ENCODE measurements around the gene AFM. TPM values are rescaled to one million over a fixed set of nuclear protein-coding genes. Genes with fewer than 3 reads are reported as not detected.
A peak's percentile ranks its signal among the peaks of the same experiment; 100 is the strongest.

Gene AFM
- total RNA-seq, 4 donors from 2014 or later = 0.29 to 0.55 TPM; not detected in 2

GRCh38 chr4:73442275-73442674 is 39.3 kb upstream of the AFM start:
- DNase-seq = no peak
- Histone ChIP-seq H3K36me3 (no peaks in the 10 kb centered on the region), H3K9me3 (no peaks in the 10 kb centered on the region), H3K4me1 (no peaks in the 10 kb centered on the region), H3K27ac (no peak overlapping the region), H3K4me3 (no peak overlapping the region), H3K27me3 (no peaks in the 10 kb centered on the region)
- TF ChIP-seq POLR2A (IDR thresholded peaks at IDR 0.05) (no peak), CTCF (IDR thresholded peaks at IDR 0.05 in 4 of 5, conservative IDR thresholded peaks at IDR 0.05 in 1 of 5) (no peak)
- intact Hi-C loops (cut with DNase I; ENCODE audit: low total_unique reads) = no loop called here
- no peak for ATAC-seq
- in situ Hi-C loops (cut with MboI; ENCODE audit: low sequenced_read_pairs in 4 of 4) = no loop called here

GRCh38 chr4:73443224-73443623 is 38.3 kb upstream of the AFM start:
- TF ChIP-seq CTCF (IDR thresholded peaks at IDR 0.05 in 4 of 5, conservative IDR thresholded peaks at IDR 0.05 in 1 of 5) = no peak
- TF ChIP-seq POLR2A (IDR thresholded peaks at IDR 0.05) = no peak
- Histone ChIP-seq H3K9me3 (no peaks in the 10 kb centered on the region), H3K27me3 (no peaks in the 10 kb centered on the region), H3K36me3 (no peaks in the 10 kb centered on the region), H3K27ac (no peak overlapping the region), H3K4me3 (no peak overlapping the region), H3K4me1 (no peaks in the 10 kb centered on the region)
- intact Hi-C loops (cut with DNase I; ENCODE audit: low total_unique reads) (no loop called here), in situ Hi-C loops (cut with MboI; ENCODE audit: low sequenced_read_pairs in 4 of 4) (no loop called here)
- DNase-seq = no peak
- ATAC-seq = no peak

- DNase-seq (no peak), ATAC-seq (no peak)
- no peaks in the 10 kb centered on the region for H3K9me3 ChIP-seq
- no peak overlapping the region for H3K4me3 ChIP-seq
- no peaks in the 10 kb centered on the region for H3K27me3 ChIP-seq
- intact Hi-C loops (cut with DNase I; ENCODE audit: low total_unique reads) (no loop called here), in situ Hi-C loops (cut with MboI; ENCODE audit: low sequenced_read_pairs in 4 of 4) (no loop called here)
- no peaks in the 10 kb centered on the region for H3K4me1 ChIP-seq
- TF ChIP-seq POLR2A (IDR thresholded peaks at IDR 0.05) (no peak), CTCF (IDR thresholded peaks at IDR 0.05 in 4 of 5, conservative IDR thresholded peaks at IDR 0.05 in 1 of 5) (no peak)
- no peak overlapping the region for H3K27ac ChIP-seq
- no peaks in the 10 kb centered on the region for H3K36me3 ChIP-seq
Measured at GRCh38 chr4:73445383-73446335, 35.9 kb upstream of the AFM start.

- in situ Hi-C loops (cut with MboI; ENCODE audit: low sequenced_read_pairs in 4 of 4) = no loop called here
- H3K4me3 ChIP-seq = no peak overlapping the region
- no peak overlapping the region for H3K27ac ChIP-seq
- H3K27me3 ChIP-seq = no peaks in the 10 kb centered on the region
- no peak for ATAC-seq
- H3K9me3 ChIP-seq = no peaks in the 10 kb centered on the region
- no peak for DNase-seq
- no peak for TF ChIP-seq POLR2A (IDR thresholded peaks at IDR 0.05)
- TF ChIP-seq CTCF (IDR thresholded peaks at IDR 0.05 in 4 of 5, conservative IDR thresholded peaks at IDR 0.05 in 1 of 5) = peak in 4 of 5 experiments; percentile 8 to 46 (median 20)
- no peaks in the 10 kb centered on the region for H3K36me3 ChIP-seq
- intact Hi-C loops (cut with DNase I; ENCODE audit: low total_unique reads) = no loop called here
- H3K4me1 ChIP-seq = no peaks in the 10 kb centered on the region
Measured at GRCh38 chr4:73446336-73446938, 35.1 kb upstream of the AFM start.
